NCI-H1694 (cell line): ENCODE data around the gene NXN.
A peak's percentile ranks its signal among the peaks of the same experiment; 100 is the strongest.
"Not testable (repeated sequence)": the region's sequence is repeated elsewhere in the genome, so short reads cannot be mapped to it uniquely, and the experiment has no call there.

Experiments
- DNase-seq: peaks from one replicate; lab custom pipeline; 2025; lab: John Stamatoyannopoulos, UW

The NXN gene

DNA sequence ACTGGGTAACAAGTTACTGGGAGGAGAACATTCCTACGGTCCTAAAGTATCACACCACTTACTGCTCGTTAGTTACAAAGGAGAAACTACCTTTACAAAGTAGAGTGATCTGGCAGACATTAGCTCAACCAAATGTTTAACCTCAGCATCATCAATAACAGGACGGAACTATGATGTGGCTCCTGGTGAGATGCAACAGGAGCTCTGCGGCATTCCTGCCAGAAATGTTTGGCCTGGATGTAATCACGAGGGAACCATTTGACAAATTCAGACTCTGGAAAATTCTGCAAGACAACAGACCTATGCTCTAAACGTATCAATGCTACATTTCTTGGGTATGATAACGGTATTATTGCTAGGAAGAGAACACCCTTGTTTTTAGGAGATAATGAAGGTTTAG lies 117.0 kb downstream of the NXN start:
- no peak for DNase-seq

DNA sequence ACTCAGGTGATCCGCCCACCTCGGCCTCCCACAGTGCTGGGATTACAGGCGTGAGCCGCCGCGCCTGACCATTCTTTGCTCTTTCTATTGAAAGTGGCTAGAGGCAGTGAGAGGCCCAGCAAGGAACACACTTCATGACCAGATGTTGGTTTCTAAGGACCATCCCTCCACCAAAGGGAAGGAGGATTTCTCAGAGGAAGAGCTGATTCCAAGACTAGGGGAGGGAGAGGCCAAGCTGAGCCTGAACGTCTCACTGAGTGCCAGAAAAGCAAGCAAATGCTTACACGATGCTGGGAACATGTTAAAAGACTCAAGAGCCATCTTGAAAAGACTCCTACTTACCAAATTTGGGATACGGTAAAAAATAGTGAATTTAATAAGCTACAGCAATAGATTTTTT lies 118.2 kb downstream of the NXN start:
- no peak for DNase-seq

- DNase-seq, result no peak
Measured at GRCh38 chr17:860805-861204, 118.8 kb downstream of the NXN start.

DNA sequence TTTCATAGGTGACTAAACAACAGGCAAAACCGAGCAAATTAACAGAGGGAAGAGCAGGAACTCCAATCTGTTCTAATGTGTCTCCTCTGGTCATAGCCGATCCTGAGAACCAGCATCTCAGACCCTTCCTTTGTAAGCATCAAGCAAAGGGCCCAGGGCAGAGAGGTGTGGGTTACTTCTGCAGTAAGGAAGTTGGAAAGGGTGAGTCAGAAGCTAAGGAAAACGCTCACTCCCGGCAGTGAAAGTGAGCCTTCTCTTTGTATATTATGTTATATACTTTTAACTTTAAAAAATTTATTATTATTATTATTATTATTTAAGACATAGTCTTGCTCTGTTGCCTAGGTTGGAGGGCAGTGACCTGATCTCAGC lies 119.8 kb downstream of the NXN start:
- no peak for DNase-seq

- peak; percentile 62 for DNase-seq
Measured at GRCh38 chr17:859061-859823, 120.3 kb downstream of the NXN start.

- no peak for DNase-seq
Measured at GRCh38 chr17:856149-856548, 123.4 kb downstream of the NXN start.

DNA sequence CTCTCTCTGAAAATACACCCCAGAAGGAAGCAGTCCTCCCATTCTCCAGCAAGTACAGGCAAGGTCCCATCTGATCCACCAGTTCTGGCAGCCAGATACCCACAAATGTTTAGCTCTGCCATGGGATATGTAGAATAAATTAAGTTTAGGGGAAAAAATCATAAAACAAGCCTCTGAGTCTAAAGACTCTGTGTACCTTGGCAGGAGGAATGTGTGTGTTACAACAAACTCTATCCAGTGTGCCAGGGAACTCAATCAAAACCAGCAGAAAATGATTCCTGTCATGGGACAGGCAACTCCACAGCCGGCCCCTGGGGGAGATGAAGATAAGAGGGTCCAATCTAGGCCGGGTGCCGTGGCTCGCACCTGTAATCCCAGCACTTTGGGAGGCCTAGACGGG lies 124.0 kb downstream of the NXN start:
- no peak for DNase-seq

DNA sequence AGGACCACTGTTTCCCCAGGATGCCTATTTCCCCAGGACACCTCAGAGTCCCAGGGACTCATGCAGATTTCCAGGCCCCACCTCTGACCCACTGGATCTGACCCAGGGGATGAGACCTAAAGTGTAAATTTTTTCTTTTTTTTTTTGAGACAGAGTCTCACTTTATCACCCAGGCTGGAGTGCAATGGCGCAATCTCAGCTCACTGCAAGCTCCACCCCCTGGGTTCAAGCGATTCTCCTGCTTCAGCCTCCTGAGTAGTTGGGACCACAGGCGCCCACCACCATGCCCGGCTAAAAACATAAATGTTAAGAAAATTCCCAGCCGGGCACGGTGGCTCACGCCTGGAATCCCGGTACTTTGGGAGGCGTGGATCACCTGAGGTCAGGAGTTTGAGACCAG lies 126.7 kb downstream of the NXN start:
- not testable (repeated sequence) for DNase-seq

- no peak for DNase-seq
Measured at GRCh38 chr17:852349-852748, 127.2 kb downstream of the NXN start.

DNA sequence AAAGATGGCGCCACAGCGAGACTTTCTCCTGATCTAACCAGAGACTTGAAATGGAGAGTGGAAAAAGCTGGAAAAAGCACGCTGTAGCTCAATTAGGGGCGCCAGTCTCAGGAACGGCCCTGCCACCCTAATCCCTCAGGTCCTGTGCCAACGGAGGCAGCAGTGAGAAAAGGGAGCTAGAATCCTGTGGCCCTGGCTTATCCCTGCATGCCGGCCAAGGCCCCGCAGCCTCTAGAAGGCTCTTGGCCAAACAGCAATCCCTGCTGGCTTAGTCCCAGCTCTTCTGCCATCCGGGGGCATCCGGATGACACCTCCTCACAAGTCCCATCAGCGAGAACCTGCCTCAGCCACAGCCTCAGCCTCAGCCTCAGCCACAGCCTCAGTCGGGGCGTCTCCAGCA lies 127.7 kb downstream of the NXN start:
- no peak for DNase-seq

GRCh38 chr17:850851-851763 lies 128.5 kb downstream of the NXN start:
- no peak for DNase-seq

GRCh38 chr17:850086-850850 lies 129.3 kb downstream of the NXN start:
- DNase-seq, result no peak

DNA sequence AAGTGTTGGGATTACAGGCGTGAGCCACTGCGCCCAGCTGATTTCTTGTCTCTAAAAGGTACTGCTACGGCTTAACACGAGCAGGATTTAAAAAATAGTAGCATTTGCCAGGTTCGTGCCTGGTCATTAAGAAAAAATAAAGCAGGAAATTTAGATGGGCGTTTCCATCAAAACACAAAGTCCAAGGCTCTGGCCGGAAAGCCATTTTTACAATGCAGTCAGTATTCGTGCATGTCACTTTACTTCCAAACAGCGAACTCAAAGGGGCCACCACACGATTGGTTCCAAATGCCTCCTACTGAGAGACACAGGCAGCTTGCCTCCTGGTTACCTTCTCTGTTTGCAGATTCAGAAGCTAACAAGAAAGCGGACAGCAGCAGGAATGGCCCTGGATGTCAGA lies 131.2 kb downstream of the NXN start:
- no peak for DNase-seq

- DNase-seq, result no peak
Measured at GRCh38 chr17:846901-847843, 132.4 kb downstream of the NXN start.

DNA sequence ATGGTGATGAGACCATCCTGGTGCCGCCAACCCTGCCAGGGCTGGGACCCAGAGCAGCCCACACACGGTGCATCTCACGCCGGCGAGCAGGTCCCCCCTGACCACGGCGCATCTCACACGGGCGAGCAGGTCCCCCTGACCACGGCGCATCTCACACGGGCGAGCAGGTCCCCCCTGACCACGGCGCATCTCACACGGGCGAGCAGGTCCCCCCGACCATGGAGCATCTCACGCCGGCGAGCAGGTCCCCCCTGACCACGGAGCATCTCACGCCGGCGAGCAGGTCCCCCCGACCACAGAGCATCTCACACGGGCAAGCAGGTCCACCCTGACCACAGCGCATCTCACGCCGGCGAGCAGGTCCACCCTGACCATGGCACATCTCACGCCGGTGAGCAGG lies 138.3 kb downstream of the NXN start:
- DNase-seq, result no peak

DNA sequence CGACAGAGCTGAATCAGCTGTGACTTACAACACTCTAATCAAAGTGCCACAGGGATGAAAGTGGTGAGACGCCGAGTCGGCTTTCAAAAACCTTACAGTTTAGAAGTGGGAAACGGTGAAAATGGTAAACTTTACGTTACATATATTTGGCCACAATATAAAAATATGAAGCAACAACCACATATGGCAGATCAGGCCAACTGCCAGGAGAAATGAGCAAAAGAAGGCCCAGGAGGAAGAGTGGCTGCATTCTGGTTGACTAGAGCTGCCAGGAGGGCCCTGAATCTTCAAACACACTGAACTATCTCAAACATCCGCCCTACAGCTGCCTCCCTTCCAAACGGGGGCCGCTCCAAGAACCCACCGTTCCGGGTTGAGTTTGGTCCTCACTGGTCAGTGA lies 141.1 kb downstream of the NXN start:
- no peak for DNase-seq

DNA sequence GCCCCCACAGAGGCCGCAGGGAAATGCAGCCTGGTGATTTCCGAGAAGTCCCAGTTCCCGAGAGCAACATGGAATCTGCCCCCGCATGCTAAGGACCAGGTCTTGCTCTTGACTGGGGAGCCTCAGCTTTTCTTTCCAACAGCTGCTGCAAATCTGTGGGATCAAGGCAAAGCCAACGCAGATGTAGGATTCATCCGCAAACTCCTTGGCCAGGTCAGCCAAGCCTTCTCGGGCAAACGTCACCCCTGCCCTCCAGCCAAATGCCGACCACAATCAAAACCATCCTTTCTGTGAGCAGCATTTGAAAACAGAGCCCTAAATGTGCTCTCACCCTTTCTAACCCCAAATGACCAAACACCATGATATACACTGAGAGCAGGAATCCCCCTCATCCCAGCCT lies 143.4 kb downstream of the NXN start:
- no peak for DNase-seq

- not testable (repeated sequence) for DNase-seq
Measured at GRCh38 chr17:835721-836120, 143.9 kb downstream of the NXN start.

GRCh38 chr17:835263-835662 lies 144.3 kb downstream of the NXN start:
- no peak for DNase-seq

DNA sequence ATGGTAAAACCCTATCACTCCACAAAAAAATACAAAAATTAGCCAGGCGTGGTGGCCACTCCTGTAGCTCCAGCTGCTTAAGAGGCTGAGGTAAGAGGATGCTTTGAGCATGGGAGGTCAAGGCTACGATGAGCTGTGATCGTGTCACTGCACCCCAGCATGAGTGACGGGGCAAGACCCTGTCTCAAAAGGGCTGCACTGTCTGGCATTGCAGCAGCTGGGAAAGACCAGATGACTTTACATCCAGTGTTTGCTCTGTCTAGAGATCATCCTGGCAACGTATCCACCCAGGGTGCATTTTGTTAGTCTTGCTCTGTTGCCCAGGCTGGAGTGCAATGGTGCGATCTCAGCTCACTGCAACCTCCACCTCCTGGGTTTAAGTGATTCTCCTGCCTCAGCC lies 145.4 kb downstream of the NXN start:
- DNase-seq, result no peak

- no peak for DNase-seq
Measured at GRCh38 chr17:830950-831349, 148.6 kb downstream of the NXN start.

DNA sequence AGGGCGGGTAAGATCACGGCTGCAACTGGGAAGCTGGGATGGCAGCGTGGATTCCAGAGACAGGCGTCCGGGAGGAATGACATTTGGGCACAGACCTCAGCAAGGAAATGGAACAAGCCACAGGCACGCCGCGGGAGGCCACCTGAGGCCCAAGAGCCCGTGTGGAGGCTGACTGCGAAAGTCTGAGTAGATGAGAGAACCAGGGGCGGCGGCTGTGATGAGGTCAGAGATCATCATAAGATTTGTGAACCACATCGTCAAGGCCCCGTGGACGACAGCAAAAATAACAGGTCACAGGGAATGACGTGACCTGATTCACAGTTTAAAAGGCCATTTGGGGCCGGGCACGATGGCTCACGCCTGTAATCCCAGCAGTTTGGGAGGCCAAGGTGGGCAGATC lies 149.2 kb downstream of the NXN start:
- DNase-seq, result no peak
